Left cardiac atrium (tissue), 4 donors: ENCODE data around the gene TADA3. TPM values are rescaled to one million over a fixed set of nuclear protein-coding genes. Genes with fewer than 3 reads are reported as not detected.
A peak's percentile ranks its signal among the peaks of the same experiment; 100 is the strongest.
"Not testable (repeated sequence)": the region's sequence is repeated elsewhere in the genome, so short reads cannot be mapped to it uniquely, and the experiment has no call there.

Experiments used
- ATAC-seq, 2 donors: fragments of 200-7000 bp; cut with Tn5 transposase; one replicate each; pipeline ENCODE4 v1.9.1; 2020; ENCODE audit warnings: mild to moderate bottlenecking in 2 of 2, moderate library complexity in 2 of 2
- DNase-seq: peaks from one replicate; pipeline ENCODE4 v3.0.0-alpha.2; 2020
- intact Hi-C, 2 donors: fragments of 100-400 bp; cut with DNase I; formaldehyde crosslinking; loops; one replicate each; pipeline versions ENCODE4 v1.14.1 to v1.15.1; 2022 to 2023
- total RNA-seq, 2 donors: library from RNA; stranded (reverse); fragmentation: NEBNext Ultra II Directional; extraction: Animal tissue kit (Norgen Biotek cat#: 25700); gene quantifications; one replicate each; pipeline ENCODE4 v1.2.1, GENCODE V29; 2021
- donor health status: DM: no; HTN: yes; CAD: no.
- donor health status: DM: no; HTN: yes; CAD: no; lungs with severe emphysema.
- donor health status: DM: yes; HTN: yes; CAD: no.
- donor health status: Dilated cardiomyopathy.

TADA3 gene
- total RNA-seq, 2 donors from 2014 or later, result 42.0 to 42.7 TPM

DNA sequence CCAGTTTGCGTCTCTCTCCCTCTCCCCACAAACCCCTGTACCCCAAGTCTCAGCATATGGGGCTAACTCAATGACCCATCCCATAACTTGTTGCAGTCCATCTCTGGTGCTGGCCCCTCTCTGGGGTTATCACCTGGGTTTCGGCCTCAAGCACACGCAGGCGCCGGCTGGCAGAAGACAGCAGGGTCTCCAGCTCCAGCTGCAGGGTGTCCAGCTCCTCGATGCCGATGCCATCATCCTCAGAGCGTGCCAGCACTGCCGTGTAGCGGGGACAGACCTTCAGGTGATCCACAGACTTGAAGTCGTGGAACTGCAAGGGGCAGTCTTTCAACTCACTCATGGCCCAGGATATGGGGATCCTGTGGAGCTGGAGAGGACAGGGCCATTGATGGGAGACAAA lies 1.1 kb downstream of the TADA3 start:
- DNase-seq (no peak), ATAC-seq (no peak)
- intact Hi-C loops, result no loop called here

DNA sequence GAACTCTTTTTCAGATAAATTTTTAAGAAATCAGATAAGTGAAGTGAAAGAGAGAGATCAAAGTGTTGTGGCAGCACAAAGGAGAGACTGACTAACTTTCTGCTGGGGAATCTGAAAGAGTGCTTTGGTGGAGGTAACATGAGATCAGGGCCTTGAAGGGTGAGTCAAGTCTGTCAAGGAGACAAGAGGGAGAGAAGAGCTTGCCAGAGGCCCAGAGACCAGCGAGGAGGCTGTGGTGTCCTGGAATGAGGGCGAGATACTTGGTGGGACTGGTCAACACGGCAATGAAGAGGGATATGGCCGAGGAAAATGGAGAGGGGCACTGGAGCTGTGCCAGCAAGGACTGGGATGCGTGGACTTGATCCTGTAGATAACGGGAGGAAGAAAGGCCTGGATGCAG lies 4.6 kb downstream of the TADA3 start:
- DNase-seq, result no peak
- intact Hi-C loops, result no loop called here
- no peak for ATAC-seq

DNA sequence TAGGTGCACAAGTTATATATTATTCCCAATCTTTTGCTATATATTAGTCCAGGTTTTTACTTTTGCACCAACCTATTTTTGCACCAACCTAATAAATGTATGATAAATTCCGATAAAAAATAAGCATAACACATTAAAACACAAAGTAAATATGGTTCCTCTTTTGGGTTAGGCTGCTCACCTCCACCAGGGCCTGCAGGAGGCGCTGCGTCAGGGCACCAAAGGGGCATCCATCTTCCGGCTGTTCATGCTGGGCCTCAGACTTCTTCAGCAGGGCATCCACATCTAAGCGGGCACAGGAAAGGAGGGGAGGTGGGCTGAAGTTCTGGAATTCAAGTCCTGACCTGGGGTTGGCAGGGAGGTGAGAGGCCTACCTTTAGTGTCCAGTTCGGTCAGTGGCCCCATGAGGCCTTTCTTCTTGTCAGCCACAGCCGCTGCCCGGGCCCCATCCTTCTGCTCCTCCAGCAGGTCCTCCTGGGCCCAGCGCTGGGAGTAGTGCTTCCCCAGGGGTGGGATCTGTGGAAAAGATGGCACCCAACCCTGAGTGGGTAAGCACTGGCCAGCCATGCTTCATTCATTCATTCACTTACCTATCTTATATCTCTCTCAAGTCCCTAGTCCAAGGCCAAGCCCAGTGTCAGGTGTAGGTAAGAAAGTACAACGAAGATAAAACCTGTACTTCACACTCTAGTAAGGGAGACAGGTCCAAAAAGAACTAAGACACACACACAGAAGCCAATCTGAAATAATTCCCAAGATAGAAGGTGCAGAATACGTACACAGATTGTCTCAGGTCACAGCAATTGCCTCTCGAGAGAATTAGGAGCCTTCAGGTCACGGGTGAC lies 5.2 kb downstream of the TADA3 start:
- no peak for DNase-seq
- intact Hi-C loops, result no loop called here

DNA sequence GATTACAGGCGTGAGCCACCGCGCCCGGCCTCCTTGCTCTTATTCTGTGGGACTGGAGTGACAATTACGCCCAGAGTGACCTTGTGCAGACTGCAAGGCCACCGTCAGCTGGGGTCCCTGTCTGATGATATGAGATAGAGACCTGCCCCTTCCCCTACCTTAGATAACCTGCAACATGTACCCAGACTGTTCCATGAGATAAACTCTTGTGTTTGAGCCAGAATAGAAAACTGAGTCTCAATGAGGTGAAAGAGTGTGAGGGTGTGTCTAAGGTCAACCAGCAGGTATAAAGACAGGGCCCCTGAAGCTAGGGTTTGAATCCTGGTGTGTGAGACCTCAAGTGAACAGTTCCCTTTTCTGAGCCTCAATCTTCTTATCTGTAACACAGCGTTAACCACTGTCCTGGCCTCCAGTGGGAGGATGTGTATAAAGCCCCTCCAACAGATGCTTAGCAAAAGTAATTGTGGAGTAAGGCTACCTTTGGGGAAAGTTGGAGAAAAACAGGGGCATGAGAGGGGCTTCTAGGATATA lies 6.0 kb downstream of the TADA3 start:
- intact Hi-C loops, result no loop called here
- ATAC-seq, result no peak

More for the DNA sequence above, 5.2 kb downstream of the TADA3 start:
- ATAC-seq, result no peak

DNA sequence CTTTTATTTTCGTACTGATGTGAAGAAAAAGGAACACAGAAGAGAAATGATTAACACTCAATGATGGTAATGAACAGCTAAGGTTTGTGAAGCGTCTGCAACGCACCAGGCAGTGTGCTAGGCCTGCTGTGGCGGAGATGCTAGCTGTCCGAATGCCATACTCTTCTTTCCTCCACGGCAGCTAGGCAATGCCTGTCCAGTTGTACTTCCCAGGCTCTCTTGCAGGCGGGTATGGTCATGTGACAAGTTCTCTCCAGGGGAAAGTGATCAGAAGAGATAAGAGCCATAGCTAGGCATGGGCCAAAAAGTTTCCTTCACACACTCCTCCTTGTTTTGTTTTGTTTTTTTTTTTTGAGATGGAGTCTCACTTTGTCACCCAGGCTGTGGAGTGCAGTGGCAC lies 6.7 kb downstream of the TADA3 start:
- DNase-seq, result no peak
- intact Hi-C loops, result no loop called here
- peak in 1 of 2 donors; percentile 72 for ATAC-seq

More for the DNA sequence above, 6.0 kb downstream of the TADA3 start:
- no peak for DNase-seq

DNA sequence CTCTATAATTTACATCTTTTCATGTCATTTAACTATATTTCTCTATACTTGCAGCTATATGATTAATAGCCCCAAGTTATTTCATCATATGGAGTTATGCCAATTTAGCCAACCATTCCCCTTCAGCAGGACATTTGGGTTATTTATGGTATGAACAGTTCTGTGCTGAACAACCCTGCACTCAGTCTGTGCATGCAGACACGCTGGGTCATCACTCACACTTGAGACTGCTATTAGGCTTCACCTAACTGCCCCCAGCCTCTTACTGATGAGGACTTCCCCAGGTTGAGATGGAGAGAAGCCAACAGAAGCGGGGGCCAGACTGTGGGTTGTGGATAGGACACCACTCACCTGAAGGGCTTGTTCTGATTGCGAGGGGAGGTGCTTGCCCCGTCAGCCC lies 7.3 kb downstream of the TADA3 start:
- no peak for ATAC-seq
- intact Hi-C loops, result no loop called here
- no peak for DNase-seq

DNA sequence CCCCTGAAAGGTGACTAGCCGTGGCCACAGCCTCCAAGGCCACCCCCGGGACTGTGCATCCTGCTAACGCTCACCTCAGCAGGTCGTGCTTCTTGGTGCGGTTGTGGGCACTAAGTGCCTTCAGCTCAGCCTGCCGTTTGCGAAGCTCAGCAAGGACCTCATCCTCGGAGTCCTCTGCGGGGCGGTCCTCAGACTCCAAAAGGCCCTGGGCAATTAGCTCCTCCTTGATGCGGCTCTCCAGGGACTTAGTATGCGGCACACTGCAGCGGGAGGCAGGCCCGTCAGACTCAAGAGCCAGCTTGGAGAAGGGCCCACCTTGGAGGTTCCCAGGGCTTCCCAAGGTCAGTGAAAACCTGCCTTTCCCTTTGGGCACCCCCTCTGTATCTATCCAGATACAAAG lies 8.3 kb downstream of the TADA3 start:
- ATAC-seq, result no peak
- no peak for DNase-seq
- intact Hi-C loops, result no loop called here

DNA sequence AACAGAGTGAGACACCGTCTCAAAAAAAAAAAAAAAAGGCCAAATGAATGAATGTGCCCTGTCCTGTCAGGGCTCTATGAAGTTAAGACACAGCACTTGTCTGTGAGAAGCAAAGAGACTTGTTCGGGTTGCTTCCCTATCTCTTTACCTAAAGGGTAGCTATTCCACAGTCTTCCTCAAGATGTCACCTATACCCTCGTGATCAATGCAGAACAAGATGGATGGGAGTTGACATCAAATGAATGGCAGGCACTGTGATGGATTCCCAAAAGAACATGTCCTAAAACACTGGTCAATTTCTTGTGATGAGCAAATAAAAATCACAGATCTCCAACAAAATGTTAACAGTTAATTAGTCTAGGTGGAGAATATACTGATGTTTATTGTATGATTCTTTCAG lies 9.5 kb downstream of the TADA3 start:
- DNase-seq (no peak), ATAC-seq (no peak)
- intact Hi-C loops, result no loop called here

DNA sequence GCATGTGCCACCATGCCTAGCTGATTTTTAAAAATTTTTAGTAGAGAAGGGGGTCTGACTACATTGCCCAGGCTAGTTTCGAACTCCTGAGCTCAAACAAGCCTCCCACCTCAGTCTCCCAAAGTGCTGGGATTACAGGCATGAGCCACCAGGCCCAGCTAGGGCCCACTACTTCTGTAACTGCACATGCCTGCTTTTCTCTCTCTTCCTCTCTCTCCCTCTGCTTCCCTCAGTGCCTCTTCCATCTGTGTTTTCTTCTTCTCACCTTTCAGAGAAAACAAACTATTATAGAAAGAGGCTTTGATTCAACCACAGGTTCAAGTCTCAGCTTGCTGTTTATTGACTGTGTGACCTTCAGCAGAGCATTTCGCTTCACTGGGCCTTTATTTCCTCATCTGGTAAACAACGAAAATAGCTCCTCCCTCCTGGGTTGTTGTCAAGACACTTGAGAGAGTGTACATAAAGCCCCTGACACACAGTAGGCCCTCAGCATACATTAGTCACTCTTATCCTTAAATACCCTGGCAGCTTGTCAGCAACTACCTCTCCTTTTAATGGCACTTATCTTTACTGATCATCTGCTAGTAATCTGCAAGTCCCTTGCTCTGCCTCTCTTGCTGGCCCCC lies 10.2 kb downstream of the TADA3 start:
- DNase-seq, result no peak
- intact Hi-C loops, result no loop called here
- ATAC-seq, result no peak

DNA sequence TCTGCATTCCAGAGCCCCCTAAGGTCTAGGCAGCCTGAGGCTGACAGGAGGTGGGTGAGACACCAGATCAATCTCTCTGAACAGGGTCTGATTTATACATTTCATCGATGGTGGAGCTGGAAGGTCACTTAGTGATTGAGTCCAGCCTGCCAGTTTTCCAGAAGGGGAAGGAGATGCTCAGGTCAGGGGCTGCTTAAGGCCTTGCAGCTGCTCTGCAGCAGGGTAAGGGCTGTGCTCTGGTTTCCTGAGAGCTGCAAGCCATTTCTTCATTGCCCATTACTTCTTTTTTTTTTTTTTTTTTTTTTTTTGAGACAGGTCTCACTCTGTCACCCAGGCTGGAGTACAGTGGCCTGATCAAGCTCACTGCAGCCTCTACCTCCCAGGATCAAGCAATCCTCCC lies 10.7 kb downstream of the TADA3 start:
- intact Hi-C loops, result no loop called here
- ATAC-seq (no peak), DNase-seq (no peak)

DNA sequence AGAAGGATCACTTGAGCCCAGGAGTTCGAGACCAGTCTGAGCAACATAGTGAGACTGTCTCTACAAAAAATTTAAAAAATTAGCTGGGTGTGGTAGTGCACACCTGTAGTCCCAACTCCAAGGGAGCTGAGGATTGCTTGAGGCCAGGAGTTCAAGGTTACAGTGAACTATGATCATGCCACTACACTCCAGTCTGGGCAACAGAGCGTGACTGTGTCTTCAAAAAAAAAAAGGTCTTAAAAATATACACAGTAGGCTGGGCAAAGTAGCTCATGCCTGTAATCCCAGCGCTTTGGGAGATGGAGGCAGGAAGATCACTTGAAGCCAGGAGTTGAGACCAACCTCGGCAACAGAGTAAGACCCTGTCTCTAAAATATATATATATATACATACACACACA lies 11.4 kb downstream of the TADA3 start:
- DNase-seq, result no peak
- intact Hi-C loops, result no loop called here
- ATAC-seq, result no peak

DNA sequence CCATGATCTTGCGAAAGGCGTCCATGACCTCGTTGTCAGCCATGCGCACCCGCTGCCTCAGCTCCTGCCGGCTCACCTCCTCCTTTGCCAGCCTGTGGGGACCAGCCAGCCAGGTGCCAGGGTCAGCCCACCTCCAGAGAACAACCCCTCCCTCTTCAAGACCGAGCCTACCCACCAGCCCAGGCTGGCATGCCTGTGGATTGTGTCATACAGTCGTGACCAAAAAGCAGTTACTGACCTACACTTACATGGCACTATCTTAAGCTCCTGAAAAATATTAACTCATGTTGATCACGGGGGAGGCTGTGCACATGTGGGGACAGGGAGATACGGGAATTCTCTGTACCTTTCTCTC lies 11.8 kb downstream of the TADA3 start:
- ATAC-seq, result no peak
- intact Hi-C loops, result no loop called here
- peak; percentile 18 for DNase-seq

DNA sequence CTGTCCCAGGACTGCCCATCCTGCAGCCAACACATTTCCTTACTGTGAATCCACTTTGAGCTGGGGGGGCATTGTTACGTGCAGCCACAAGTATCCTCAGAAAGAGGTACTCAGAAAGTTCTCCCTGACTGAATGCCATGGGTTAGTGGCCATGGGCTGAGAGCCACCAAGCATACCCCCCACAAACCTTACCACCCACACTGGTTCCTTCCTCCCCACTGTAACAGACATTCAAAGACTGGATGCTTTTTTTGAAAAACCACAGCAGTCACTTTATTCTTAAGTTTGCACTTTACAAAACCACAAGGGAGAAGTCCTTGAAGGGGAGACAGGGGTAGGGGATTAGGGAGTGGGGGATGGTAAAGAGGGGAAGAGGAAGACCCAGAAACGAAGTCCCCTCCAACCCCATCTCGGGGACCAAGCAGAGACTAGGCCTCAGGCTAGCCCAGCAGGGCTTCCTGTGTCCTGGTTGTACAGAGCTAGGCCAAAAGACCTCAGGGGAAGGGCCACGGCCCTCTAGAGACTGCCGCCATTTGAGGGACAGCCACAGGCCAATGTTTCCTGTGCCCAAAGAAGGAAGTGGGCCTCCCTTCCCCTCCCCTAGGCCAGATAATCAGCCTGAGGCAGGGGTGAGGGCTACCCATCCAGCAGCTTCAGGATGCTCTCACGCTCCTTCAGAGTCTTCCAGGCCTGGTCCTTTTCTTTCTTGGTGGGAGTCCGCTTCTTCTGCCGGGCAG lies 12.4 kb downstream of the TADA3 start:
- DNase-seq, result peak; percentile 24
- intact Hi-C loops, result no loop called here
- ATAC-seq, result peak; percentile 45 to 70

DNA sequence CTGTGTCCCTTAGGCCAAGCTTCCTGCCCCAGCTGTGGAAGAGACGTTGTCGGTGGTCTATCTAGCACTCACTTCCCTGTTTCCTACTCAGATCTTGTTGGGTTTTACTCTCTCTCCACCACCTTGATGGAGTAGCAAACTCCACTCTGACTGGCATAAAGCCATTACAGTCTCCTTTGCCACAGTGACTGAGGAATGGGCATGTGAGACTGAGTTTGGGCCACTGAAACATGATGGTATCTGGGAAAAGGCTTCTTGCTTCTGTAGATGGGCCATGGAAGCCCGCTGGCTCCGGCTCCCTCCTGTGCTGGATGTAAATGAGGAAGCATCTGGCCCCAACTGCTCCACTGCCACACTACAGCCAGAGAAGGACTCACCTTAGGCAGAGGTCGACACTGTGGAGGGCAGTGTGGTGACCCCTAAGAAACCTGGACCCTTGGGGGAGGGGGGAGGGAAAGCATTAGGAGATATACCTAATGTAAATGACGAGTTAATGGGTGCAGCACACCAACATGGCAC lies 13.1 kb downstream of the TADA3 start:
- peak in 1 of 2 donors; percentile 12 for ATAC-seq

DNA sequence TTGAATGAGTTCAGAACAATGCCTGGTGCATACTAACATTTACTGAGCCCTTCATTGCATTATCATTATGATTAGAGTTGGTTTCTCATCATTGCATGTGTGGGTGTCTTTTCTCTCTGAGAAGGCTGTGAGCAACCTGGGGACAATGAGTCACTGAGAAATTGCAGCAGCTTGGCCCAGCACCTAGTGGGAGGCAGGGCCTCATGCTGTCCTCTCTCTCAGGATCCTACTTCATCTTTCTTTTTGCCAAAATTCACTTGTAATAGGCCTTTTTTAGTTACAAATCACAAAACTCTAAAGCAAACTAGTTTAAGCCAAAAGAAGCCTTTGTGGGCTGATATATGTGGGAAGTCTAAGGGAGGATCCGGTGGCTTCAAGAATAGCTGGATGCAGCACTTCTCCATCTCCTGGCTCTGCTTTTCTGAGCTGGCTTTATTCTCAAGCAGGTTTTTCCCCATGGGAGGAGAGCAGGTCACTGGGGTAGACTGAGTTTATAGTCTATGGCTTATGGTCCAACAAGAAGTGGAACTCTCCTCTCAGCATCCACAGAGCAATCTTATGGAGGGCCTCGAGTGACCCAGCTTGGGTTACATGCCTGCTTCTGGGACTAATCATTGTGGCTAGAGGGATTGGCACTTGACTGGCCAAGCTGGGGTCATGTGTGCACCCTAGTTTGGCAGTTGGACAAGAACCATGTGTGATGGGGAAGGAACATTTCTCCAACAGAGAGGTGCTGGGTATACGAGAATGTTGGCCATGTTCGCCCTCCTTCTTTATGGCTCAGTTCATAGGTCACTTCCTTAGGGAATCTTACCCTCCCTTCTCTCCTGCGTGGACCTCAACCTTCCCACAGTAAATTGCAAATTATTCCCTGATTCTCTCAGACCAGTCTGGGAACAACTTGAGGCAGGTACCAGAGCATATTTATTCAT lies 13.9 kb downstream of the TADA3 start:
- peak in 1 of 2 donors; percentile 52 for ATAC-seq
- no peak for DNase-seq
- intact Hi-C loops, result no loop called here

More for the DNA sequence above, 13.1 kb downstream of the TADA3 start:
- peak; percentile 3 for DNase-seq
- intact Hi-C loops, result no loop called here

DNA sequence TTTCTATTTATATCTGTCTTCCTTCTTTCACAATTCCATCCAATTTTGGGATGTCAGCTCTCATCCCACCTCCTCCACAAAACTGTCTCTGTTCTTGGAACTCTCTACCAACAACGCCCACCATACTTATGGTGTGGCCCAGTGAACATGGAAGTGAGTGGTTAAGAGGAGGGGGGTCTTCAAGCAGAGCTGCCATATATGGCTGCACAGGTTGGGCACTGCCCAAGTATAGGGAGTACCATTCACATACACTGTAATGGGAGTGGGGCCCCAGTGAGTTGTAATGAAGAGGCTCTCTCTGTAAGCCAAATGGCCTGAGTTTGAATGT lies 14.6 kb downstream of the TADA3 start:
- ATAC-seq (no peak), DNase-seq (no peak)
- intact Hi-C loops, result no loop called here

DNA sequence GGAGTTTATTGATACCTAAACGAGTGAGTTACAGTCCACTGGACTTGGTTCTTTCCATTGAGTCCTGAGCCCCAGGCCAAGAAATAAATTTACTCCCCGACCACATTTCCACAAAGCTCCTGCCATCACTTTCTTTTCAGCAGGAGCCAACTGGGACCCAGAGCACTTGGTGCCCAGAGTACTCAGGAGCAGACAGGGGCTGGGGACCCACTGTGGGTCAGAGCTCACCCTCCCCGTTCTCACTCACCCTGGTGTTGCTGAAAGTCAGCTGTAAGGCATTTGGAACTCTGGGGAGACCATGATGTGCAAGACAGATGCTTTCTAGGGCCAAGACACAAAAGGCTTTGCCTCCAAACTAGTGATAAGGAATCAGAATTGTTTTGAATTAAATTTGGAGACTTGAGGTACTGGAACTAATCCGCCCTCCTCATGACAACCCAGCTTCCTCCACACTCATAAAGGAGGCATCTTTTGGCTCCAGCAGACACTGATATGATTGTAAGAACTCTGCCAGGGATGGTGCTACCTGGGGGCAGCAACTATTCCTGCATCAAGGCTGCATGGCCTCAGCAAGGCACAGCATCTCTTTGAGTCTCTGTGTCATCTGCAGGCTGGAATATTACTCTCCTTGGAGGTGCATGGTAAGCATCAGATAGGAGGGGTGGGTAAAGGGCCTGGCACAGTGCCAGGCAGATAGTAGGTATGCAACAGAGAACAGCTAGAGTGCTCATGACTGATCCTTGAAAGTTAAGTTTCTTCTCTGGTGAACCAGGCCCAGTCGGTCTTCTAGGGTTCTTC lies 15.2 kb downstream of the TADA3 start:
- no peak for DNase-seq

DNA sequence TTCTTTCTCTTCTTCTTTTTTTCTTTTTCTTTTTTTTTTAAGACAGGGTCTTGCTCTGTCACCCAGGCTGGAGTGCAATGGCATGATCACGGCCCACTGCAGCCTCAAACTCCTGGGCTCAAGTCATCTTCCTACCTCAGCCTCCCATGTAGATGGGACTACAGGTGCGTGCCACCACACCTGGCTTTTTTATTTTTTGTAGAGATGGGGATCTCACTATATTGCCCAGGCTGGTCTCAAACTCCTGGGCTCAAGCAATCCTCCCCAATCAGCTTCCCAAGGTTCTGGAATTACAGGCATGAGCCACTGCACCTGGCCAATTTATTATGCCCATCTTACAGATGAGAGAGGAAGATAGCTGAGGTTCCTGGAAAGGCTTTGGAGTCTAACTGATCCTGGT lies 21.3 kb downstream of the TADA3 start:
- intact Hi-C loops, DNase-seq, ATAC-seq: not testable (repeated sequence)

More for the DNA sequence above, 15.2 kb downstream of the TADA3 start:
- no peak for ATAC-seq
- intact Hi-C loops, result no loop called here
